Duodenal mucosa (tissue), 2 donors: ENCODE data around the gene PTPRN2.
A peak's percentile ranks its signal among the peaks of the same experiment; 100 is the strongest.

ENCODE experiments used
- H3K27ac ChIP-seq: one replicate; pipeline ENCODE4 v1.7.0; 2013; ENCODE audit warnings: low read depth, low read length
- H3K27me3 ChIP-seq, 2 donors: one replicate each; pipeline ENCODE4 v1.7.0; 2013; ENCODE audit warnings: low read length in 2 of 2, control low read depth in 1 of 2; ENCODE audit not compliant: insufficient read depth in 2 of 2, control insufficient read depth in 1 of 2
- H3K36me3 ChIP-seq, 2 donors: one replicate each; pipeline ENCODE4 v1.7.0; 2013; ENCODE audit warnings: low read length in 2 of 2, control low read depth in 1 of 2; ENCODE audit not compliant: insufficient read depth in 2 of 2, control insufficient read depth in 1 of 2
- H3K4me1 ChIP-seq, 2 donors: one replicate each; pipeline ENCODE4 v1.7.0; 2013; ENCODE audit warnings: low read length in 2 of 2, control low read depth in 1 of 2; ENCODE audit not compliant: insufficient read depth in 2 of 2, control insufficient read depth in 1 of 2
- H3K4me3 ChIP-seq, 2 donors: one replicate each; pipeline ENCODE4 v1.7.0; 2013; ENCODE audit warnings: low read length in 2 of 2, low read depth in 1 of 2
- H3K9ac ChIP-seq, 2 donors: one replicate each; pipeline ENCODE4 v1.7.0; 2013; ENCODE audit warnings: low read length in 2 of 2, low read depth in 1 of 2
- H3K9me3 ChIP-seq, 2 donors: one replicate each; pipeline ENCODE4 v1.7.0; 2013; ENCODE audit warnings: low read length in 2 of 2, control low read depth in 1 of 2; ENCODE audit not compliant: control insufficient read depth in 1 of 2

PTPRN2 gene

GRCh38 chr7:158245724-158246041, 341.9 kb downstream of the PTPRN2 start:
- Histone ChIP-seq H3K27me3 (no peaks in the 10 kb centered on the region), H3K9me3 (peaks cover 0 to 5% of the 10 kb centered on the region in 2 donors), H3K27ac (no peak overlapping the region), H3K4me1 (no peaks in the 10 kb centered on the region), H3K4me3 (no peak overlapping the region), H3K9ac (no peak overlapping the region), H3K36me3 (no peaks in the 10 kb centered on the region)

- no peak overlapping the region for H3K4me3 ChIP-seq
- no peak overlapping the region for H3K9ac ChIP-seq
- H3K4me1 ChIP-seq = no peaks in the 10 kb centered on the region
- H3K27ac ChIP-seq = no peak overlapping the region
- peaks cover 0 to 5% of the 10 kb centered on the region in 2 donors for H3K9me3 ChIP-seq
- H3K36me3 ChIP-seq = no peaks in the 10 kb centered on the region
- H3K27me3 ChIP-seq = no peaks in the 10 kb centered on the region
Observed at GRCh38 chr7:158244873-158245723, 342.5 kb downstream of the PTPRN2 start.

GRCh38 chr7:158244430-158244829, 343.2 kb downstream of the PTPRN2 start:
- no peak overlapping the region for H3K27ac ChIP-seq
- H3K9ac ChIP-seq = no peak overlapping the region
- H3K36me3 ChIP-seq = no peaks in the 10 kb centered on the region
- H3K4me3 ChIP-seq = no peak overlapping the region
- no peaks in the 10 kb centered on the region for H3K27me3 ChIP-seq
- peaks cover 6 to 7% of the 10 kb centered on the region in 2 donors for H3K4me1 ChIP-seq
- H3K9me3 ChIP-seq = peaks cover 0 to 5% of the 10 kb centered on the region in 2 donors

DNA sequence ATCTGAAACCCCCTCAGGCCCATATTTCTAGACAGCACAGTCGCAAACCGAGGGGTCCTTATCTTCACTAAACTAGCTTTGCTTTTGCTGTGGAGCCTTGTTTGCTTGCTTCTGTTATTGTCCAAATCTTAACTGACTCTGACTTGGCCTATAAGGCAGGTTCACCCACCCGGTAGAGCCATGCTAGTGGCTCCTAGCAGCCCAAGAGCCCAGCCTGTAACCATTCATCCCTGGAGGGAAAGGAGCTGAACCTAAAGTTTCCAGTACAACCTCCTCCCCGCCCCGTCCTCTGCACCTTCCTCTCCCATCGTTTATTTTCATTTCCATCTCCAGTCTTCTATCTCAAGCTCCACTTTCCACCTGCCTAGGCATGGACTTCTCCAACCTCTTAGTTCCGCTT, 345.7 kb downstream of the PTPRN2 start:
- Histone ChIP-seq H3K27ac (no peak overlapping the region), H3K4me1 (peaks cover 6 to 9% of the 10 kb centered on the region in 2 donors), H3K9ac (no peak overlapping the region), H3K36me3 (no peaks in the 10 kb centered on the region), H3K27me3 (no peaks in the 10 kb centered on the region), H3K4me3 (no peak overlapping the region), H3K9me3 (no peaks in the 10 kb centered on the region)

DNA sequence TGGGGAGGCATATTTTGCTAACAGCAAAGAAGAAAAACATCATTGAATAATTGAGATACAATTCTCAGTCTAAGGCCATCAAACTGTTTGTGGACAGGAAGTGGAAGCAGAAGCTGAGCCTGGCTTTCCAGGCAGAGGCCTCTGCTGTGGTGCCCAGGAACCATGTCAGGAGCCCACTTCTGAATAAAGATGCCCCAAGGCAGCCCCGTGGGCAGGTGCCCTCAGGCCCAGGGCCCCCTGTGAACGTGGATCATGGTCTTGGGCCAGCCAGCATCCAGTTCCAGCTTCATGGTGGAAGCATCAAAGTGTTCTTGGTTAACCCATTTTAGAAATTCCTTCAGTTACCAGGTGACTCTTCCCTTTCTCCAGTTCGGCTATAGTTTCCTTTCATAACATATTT, 346.8 kb downstream of the PTPRN2 start:
- H3K27ac ChIP-seq = no peak overlapping the region
- H3K4me1 ChIP-seq = peaks cover 6 to 9% of the 10 kb centered on the region in 2 donors
- no peaks in the 10 kb centered on the region for H3K36me3 ChIP-seq
- no peak overlapping the region for H3K4me3 ChIP-seq
- H3K9me3 ChIP-seq = no peaks in the 10 kb centered on the region
- no peak overlapping the region for H3K9ac ChIP-seq
- no peaks in the 10 kb centered on the region for H3K27me3 ChIP-seq

DNA sequence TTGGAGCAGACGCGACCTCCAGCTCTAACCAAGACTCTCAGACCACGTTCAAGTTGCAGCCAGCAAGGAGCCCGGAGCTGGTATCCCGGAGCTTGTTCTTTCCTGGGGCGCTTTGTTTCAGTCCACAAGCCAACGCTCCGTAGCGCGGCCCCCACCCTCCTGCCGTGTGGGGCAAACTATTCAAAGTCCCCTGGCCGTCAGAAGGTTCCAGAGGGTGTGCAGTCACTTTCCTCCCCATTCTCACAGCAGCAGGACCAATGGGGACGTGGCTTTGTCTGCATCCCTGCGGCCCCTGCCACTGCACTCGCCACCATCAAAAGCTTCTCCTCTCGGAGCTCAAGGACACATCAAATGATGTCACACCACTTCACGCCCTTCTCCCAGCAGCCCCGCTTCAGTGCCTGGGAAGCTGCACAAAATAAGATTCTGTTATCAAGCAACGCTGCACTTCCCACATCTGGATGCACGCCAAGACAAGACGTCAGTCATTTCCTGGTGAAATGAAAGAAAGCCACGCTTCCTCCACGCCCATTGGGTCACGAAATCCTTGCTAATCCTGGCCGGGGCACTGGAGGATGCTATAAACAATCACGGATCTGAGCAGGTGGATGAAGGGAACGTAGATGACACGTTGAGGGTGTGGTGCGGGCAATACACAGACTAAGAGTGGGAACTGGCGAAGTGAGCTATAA, 348.2 kb downstream of the PTPRN2 start:
- Histone ChIP-seq H3K4me3 (peak overlapping the region in 1 of 2 donors; percentile 28), H3K27ac (no peak overlapping the region), H3K9ac (peak overlapping the region in 1 of 2 donors; percentile 32)

DNA sequence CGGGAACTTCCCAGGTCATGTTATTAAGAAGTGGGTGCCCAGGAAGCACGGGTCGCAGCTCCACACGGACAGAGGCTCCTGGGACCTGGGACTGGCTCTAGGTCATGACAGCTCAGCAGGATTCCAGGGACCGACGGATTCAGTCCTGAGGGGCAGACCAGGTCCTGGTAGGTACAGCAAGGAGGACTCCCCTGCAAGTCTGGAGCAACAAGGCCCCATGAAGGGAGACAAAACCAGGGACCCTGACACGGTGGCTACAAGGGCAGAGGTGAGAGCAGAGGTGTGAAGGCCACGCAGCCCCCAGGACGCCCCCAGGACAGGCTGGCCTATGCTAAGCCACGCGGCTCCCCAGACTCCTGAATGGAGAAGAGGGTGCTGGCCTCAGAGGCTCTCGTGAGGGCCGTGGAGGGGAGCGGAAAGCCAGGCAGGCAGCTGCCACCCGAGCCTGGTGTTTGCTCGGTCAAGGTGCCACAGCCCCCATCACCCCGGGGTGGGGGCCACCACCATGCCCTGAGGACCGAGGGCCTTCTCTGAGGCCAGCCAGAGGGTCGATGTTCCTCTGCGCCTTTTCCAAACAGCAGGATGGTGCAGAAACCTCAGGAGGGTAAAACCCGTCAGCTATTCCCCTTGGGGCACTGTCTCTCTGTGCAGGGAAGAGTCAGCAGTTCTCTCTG, 348.9 kb downstream of the PTPRN2 start:
- Histone ChIP-seq H3K9ac (no peak overlapping the region), H3K9me3 (no peaks in the 10 kb centered on the region), H3K27me3 (no peaks in the 10 kb centered on the region), H3K27ac (no peak overlapping the region), H3K36me3 (no peaks in the 10 kb centered on the region), H3K4me1 (peaks cover 6 to 9% of the 10 kb centered on the region in 2 donors), H3K4me3 (peak overlapping the region in 1 of 2 donors; percentile 28)

More for the DNA sequence above, 348.2 kb downstream of the PTPRN2 start:
- Histone ChIP-seq H3K36me3 (no peaks in the 10 kb centered on the region), H3K27me3 (no peaks in the 10 kb centered on the region), H3K9me3 (no peaks in the 10 kb centered on the region), H3K4me1 (peaks cover 6 to 9% of the 10 kb centered on the region in 2 donors)

GRCh38 chr7:158237672-158238335, 349.8 kb downstream of the PTPRN2 start:
- no peaks in the 10 kb centered on the region for H3K27me3 ChIP-seq
- no peaks in the 10 kb centered on the region for H3K36me3 ChIP-seq
- no peaks in the 10 kb centered on the region for H3K9me3 ChIP-seq
- H3K27ac ChIP-seq = no peak overlapping the region
- no peak overlapping the region for H3K4me3 ChIP-seq
- peaks cover 6 to 9% of the 10 kb centered on the region in 2 donors for H3K4me1 ChIP-seq
- H3K9ac ChIP-seq = no peak overlapping the region

- no peak overlapping the region for H3K27ac ChIP-seq
- no peaks in the 10 kb centered on the region for H3K27me3 ChIP-seq
- no peak overlapping the region for H3K4me3 ChIP-seq
- peaks cover 6 to 9% of the 10 kb centered on the region in 2 donors for H3K4me1 ChIP-seq
- no peaks in the 10 kb centered on the region for H3K36me3 ChIP-seq
- H3K9ac ChIP-seq = no peak overlapping the region
- no peaks in the 10 kb centered on the region for H3K9me3 ChIP-seq
Observed at GRCh38 chr7:158236400-158236799, 351.2 kb downstream of the PTPRN2 start.
